DOHH2 (cell line): ENCODE measurements around the gene TMEM235.

ENCODE experiments used
- EZH2phosphoT487 ChIP-seq: fragments of 200-600 bp; sonication (generic); IDR thresholded peaks from 2 replicates; pipeline ENCODE4 v1.6.1; 2017; ENCODE audit warnings: borderline replicate concordance, mild to moderate bottlenecking, antibody characterized with exemption, low read length, moderate library complexity, mixed read lengths
- TF ChIP-seq, protein P1 (sequence below): fragments of 200-600 bp; sonication (generic); IDR thresholded peaks from one replicate; pipeline ENCODE4 v1.5.1; 2014; ENCODE audit warnings: antibody characterized with exemption, mild to moderate bottlenecking, low read depth, low read length; ENCODE audit not compliant: poor library complexity, severe bottlenecking

DNA sequence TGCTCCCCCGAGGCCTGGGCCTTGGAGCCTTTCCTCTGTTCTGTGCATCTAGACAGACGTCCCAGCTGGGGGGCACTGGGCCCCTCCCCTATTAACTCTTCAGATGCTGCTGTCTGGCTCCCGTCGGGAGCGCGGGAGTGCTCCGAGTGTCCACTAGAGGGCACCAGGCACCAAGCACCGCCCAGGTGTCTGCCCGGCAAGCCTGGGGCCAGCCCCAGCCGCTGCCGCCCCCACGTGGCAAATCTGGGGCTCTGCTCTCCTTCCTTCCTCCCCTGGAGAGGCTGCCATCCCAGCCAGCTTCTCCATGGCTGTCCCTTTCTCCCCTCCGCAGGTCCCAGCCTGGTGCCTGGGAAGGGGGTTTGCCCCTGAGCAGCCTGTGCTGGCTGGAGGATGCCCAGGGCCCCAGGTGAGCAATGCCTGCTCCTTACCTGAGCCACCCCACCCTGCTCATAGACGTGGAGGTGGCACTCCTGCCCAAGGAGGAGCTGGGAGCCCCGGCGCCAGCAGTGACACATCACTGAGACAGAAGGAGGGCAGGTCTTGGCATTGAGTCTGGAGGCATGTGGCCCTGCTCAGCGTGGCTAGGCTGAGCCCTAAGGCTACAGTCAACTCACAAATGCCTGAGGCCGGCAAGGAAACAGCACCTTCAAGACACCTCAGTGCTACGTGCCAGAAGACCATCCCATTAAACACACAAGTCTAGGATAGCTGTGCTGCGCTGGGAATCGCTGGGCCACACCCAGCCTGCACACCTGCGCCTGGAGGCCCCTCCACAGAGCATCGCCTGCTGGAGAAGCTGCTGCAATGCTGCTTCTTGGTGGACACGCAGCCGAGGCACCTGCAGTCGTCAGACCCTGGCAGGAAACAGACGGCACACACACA lies 19.7 kb downstream of the TMEM235 start:
- TF ChIP-seq, protein P1, sequence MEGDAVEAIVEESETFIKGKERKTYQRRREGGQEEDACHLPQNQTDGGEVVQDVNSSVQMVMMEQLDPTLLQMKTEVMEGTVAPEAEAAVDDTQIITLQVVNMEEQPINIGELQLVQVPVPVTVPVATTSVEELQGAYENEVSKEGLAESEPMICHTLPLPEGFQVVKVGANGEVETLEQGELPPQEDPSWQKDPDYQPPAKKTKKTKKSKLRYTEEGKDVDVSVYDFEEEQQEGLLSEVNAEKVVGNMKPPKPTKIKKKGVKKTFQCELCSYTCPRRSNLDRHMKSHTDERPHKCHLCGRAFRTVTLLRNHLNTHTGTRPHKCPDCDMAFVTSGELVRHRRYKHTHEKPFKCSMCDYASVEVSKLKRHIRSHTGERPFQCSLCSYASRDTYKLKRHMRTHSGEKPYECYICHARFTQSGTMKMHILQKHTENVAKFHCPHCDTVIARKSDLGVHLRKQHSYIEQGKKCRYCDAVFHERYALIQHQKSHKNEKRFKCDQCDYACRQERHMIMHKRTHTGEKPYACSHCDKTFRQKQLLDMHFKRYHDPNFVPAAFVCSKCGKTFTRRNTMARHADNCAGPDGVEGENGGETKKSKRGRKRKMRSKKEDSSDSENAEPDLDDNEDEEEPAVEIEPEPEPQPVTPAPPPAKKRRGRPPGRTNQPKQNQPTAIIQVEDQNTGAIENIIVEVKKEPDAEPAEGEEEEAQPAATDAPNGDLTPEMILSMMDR: peak; percentile 99
- TF ChIP-seq EZH2phosphoT487: no peak
